ENCODE data around the gene HSD11B1L.

HSD11B1L gene, protein sequence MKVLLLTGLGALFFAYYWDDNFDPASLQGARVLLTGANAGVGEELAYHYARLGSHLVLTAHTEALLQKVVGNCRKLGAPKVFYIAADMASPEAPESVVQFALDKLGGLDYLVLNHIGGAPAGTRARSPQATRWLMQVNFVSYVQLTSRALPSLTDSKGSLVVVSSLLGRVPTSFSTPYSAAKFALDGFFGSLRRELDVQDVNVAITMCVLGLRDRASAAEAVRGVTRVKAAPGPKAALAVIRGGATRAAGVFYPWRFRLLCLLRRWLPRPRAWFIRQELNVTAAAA

DNA sequence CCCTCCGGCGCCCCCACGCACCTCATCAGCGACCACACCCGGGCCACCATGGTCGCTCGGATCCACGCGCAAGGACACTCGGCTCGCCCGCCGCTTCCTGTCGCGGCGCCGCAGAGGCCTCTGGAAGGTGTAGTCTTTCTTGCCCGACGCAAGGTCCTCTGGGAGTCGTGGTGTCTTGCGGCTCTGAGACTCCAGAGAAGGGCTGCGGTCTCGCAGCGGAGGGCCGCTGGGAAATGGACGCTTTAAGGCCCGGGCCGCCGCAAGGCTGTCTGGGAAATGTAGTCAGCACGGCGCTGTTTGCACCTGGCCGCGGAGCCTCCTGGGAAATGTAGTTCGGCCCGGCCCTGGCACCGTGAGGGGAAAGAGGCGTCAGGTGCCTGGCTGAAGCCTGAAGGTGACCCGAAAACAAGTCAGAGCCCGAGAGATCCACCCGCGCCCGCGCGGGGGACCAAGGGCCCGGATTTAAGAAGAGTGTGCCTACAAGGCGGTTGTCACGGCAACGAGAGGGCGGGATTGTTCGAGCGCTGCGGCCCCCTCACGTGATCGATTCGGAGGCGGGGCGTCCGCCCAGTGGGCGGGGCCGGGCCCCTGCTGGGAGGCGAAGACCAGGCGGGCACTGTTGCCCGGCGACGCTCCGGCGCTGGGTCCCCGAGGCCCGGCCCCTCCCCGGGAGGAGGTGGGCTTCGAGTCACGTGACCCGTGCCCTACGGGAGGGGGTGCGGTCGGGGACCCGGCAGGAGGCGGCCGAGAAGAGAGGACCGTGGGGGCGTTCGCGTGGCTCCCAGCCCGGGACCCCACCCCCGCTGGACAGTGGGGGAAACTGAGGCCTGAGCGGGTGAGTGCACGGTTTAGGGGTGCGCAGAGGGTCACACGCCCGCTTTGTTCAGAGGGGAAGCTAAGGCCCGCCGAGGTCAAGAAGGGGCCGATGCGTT is at the start of gene HSD11B1L, which contains the start of gene MICOS13:
HSD11B1L (plus strand) TSS at position 591 of the 932 bp plus-strand sequence. CDS start 3,806 bp downstream, outside the sequence.
MICOS13 (minus strand) TSS at position 80 of the 932 bp plus-strand sequence; CDS start at position 50, 30 bp downstream.
- FAIRE-seq (peak; percentile 100), DNase-seq (ENCODE audit: insufficient read length, low spot score) (peak; percentile 98)

DNA sequence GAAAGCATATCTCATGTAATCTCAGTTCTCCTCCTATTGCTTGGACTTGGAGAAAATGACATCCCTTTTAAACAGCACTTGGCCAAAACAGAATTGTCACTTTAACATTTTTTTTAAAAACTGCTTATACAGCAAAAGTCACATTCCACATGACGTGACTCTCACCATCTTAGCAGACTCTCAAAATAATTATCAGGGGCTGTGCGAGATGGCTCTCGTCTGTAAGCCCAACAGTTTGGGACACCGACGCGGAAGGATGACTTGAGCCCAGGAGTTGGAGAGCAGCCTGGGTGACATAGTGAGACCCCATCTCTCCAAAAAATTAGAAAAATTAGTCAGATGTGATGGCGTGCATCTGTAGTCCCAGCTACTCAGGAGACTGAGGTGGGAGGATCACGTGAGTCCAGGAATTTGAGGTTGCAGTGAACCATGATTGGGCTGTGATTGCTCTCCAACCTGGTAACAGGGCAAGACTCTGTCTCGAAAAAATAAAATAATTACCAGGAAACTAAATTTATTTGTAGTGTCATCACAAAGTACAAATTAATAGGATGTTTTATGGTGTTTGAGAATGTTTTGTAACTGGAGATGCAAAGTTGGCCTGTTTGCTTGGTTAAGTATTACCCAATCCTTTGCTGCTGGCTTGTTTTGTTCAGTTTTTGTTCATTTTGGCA is 49.1 kb upstream of the HSD11B1L start:
- no peak for FAIRE-seq
- DNase-seq (ENCODE audit: insufficient read length, low spot score), result no peak

DNA sequence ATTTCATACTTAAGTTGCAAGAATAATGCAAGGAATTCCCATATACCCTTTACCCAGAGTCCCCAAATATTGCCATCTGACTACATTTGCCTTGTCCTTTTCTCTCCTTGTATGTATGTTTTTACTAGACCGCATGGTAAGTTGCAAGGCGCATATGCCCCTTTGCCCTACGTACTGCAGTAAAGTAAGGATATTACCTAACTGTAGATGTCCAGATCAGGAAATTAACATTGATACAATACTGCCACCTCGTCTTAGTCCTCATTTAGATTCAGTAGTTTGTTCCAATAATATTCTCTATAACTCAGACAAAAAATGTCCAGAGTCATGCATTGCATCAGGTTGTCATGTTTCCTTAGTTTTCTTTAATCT is 48.6 kb upstream of the HSD11B1L start:
- FAIRE-seq (no peak), DNase-seq (ENCODE audit: insufficient read length, low spot score) (no peak)

DNA sequence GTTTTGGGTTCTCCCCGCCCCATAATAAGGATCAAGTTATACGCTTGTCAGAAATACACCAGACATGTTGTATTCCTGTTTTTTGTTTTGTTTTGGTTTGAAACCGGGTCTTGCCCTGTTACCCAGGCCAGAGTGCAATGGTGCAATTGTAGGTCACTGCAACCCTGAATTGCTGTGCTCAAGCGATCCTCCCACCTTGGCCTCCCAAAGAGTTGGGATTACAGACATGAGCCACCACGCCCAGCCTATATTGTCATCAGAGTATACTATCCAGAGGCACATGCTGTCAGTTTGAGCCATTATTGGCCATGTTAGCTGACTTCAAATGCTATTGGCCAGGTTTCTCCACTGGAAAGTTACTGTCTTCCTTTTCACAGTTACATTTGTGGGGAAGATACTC is 48.2 kb upstream of the HSD11B1L start:
- FAIRE-seq, result no peak
- DNase-seq (ENCODE audit: insufficient read length, low spot score), result no peak

DNA sequence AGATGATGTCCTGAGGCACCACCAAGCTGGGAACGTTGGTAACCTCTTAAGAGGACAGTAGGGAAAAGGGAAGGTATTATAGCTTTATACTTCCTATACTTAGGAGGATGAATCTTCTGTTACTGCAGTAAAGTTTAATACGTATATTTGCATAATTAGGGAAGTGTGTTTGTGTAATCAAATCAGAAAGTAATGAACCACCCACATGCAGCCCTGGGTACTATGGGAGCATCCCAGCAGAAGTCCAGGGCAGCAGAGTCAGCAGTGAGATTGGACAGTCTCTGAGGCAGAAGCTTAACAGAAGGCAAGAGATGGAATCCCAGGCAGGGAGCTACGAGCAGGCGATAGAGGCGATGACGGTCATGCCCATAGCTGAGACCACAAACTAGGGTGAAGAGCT is 45.4 kb upstream of the HSD11B1L start:
- no peak for FAIRE-seq
- no peak for DNase-seq (ENCODE audit: insufficient read length, low spot score)

DNA sequence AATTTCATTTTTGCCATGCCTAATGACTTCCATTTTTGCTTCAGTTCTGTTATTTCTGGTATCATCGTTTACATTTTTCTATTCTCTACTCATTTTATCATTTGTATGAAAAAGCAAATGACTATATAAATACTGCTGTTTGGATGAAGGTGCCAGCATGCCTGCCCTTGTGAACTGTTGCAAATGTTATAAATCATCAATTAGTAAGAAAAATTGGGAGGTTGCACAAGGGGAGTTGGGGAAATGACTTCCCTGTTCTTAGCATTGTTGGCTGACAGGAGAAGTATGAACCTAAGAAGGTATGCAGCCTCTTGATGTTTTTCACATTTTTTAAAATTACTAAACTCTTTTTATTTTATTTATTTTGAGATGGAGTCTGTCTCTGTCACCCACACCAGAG is 42.9 kb upstream of the HSD11B1L start:
- DNase-seq (ENCODE audit: insufficient read length, low spot score) (no peak), FAIRE-seq (no peak)

DNA sequence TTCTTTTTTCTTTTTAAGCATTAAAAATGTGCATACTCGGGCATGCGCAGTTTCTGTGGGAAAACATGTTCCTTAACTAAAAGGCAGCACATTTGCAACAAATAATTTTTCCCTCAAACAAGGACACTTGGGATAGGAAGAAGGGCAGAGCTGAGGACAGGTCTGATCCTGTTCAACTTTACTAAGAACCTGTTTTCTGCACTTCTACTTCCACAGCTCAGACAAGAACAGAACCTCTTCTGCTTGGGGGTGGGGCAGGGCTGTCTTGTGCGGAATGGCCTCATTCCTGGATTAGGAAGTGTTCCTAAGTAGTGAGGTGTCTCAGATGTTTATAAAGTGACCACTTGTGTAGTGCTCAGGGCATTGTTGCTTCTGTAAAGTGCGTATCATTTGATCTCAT is 39.7 kb upstream of the HSD11B1L start:
- FAIRE-seq (no peak), DNase-seq (ENCODE audit: insufficient read length, low spot score) (no peak)

DNA sequence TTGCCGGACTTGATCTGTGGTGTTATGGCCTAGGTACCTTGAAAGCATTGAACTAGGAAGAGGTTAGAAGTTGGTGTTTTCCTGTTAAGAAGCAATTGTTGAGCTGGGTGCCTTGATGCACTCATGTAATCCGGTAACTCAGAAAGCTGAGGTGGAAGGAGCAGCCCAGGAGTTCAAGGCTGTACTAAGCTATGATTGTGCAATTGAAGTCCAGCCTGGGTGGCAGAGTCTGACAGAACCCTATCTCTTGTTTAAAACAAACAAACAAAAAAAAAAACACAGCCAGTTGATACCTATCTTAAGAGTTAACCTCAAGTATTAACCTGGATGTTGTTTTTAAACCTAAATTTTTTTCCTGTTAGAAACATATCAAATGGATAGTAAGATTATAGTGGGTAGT is 38.6 kb upstream of the HSD11B1L start:
- no peak for FAIRE-seq
- DNase-seq (ENCODE audit: insufficient read length, low spot score), result no peak

DNA sequence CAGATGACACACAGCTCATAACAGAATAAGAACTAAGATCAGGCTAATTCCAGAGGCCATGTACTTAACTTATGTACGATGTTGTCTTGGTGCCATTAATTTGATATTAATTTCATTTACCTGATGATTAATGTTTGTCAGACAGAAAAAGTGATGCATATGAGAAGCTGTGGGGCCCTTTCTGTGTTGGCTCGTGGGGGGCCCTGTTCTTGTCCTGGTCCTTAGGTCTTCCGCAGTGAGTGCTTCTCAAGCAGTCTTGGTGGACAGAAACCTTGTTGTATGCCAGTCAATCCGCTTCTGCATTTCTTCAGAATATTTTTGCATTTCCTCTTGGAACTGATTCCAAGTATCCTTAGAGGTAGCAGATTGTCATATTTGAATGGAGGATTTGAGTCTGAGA is 37.8 kb upstream of the HSD11B1L start:
- FAIRE-seq (no peak), DNase-seq (ENCODE audit: insufficient read length, low spot score) (no peak)

DNA sequence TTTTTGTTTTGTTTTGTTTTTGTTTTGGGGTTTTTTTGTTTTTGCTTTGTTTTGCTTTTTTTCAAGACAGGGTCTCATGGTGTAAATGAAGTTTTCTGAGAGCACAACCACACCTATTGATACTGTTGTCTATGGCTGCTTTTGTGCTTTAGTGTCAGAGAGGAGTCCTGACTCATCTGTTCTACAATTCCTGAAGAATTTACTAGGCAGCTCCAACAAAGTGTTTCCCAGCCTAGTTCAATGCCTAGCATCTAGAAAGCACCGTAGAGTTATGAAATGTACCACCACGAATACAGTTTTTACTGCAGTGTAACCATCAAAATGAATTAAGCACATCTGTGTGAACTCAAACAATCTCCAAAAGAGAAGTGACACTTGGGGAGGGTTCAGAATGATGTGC is 36.8 kb upstream of the HSD11B1L start:
- DNase-seq (ENCODE audit: insufficient read length, low spot score), result no peak
- FAIRE-seq, result no peak

DNA sequence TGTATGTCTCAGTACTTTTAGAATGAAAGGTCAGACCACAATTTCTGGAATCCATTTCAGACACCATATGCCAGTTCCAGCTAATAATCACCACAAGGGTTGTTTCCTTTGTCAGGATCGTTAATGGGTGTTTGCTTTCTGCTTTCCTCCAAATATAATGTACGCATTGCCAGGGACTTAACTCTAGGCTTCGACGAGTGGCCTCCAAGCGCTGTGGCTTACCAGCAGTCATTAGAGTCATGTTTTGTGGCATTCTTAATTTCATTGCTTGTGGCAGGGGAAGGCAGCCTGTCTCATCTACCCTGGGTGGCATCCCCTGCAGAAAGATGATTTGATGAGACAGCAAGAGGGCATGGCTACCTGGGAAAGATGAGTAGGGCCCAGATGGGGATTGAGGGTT is 35.4 kb upstream of the HSD11B1L start:
- FAIRE-seq, result peak; percentile 44
- DNase-seq (ENCODE audit: insufficient read length, low spot score), result no peak

DNA sequence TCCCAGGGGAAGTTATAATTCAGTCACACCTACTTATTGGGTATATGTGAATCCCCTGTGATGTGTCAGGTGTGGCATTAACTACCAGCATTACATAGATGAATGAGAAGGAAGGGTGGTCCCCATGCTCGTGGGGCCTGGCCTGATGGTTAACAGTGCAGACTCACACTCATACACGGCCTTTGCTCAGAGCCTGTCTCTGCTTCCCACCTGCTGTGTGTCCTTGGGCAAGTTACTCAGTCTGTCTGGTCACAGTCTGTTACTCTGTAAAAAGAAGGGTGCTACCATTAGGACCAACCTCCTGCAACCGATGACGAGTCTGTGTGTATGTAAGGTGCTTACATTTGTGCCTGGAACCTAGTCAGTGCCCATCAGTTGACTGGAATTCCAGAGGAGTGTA is 34.1 kb upstream of the HSD11B1L start:
- FAIRE-seq (no peak), DNase-seq (ENCODE audit: insufficient read length, low spot score) (no peak)

DNA sequence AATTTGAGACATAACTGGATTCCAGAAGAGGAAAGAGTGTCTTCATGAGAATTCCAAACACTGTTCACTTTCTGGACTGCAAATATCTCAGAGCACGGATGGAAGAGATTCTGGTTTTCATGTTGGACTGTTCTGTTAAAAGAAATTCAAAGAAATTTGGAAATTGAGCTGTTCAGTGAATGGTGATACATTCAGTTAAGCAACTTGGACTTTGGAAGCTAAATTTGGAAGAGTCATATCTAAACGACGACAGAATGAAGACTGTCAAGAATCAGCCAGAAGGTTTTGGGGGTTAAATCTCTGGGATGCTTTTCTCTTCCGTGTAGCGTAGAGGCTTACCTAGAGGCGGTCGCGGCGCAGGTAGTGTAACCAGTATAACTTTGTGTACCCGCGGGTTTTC is 32.4 kb upstream of the HSD11B1L start:
- DNase-seq (ENCODE audit: insufficient read length, low spot score) (no peak), FAIRE-seq (no peak)

DNA sequence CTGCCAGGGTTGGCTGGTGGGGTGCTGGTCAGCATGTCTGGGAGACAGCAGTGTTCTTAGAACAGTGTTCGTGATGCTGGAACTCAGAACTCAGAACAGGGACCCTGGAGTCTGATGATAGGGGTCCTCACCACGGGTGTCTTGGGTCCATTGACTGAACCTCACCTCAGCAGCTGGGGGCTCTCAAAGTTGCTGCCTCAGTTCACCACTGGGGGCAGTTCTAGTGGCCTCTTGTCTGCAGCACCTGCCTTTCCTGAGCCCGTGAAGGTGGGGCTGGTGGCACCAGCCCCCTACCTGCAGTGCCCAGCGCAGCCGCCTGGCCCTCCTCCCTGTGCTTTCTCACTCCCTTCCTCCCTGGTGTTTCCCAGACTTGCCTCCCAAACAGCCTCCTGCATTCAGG is 29.5 kb upstream of the HSD11B1L start:
- no peak for FAIRE-seq
- DNase-seq (ENCODE audit: insufficient read length, low spot score), result no peak

DNA sequence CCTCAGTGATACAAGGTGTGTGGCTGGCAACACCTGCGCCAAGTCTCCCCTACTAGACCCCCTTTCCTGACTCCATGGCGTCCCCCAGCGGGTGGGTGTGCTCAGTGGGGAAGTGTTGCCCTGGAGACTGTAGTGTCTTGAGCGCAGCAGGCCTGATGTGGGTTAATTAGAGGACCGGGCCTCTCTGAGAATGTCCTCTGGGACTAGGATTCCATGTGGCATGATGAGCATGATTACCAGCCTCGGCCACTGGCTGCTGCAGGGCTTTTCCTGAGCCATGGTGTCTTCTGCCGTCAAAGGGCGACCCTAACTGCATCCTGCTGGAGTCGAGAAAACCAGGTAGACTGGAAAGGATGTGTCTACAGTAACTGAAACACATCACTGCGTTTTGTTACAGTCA is 28.6 kb upstream of the HSD11B1L start:
- no peak for FAIRE-seq
- no peak for DNase-seq (ENCODE audit: insufficient read length, low spot score)

DNA sequence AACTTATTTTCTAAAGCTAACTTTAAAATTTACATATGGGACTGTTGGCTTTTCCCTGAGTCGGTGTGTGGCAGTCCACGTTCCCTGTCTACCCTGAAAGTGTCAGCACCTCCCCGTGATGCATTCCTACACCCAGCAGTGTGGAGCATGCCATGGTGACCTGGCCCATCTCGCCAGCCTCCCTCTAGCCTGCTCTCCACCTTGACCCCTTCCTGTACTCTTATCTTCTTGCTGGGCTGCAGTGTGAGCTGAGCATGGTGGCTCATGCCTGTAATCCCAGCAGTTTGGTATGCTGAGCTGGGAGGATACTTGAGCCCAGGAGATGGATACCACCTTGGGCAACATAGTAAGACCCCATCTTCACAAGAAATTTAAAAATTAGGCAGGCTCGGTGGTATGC is 25.9 kb upstream of the HSD11B1L start:
- no peak for FAIRE-seq

DNA sequence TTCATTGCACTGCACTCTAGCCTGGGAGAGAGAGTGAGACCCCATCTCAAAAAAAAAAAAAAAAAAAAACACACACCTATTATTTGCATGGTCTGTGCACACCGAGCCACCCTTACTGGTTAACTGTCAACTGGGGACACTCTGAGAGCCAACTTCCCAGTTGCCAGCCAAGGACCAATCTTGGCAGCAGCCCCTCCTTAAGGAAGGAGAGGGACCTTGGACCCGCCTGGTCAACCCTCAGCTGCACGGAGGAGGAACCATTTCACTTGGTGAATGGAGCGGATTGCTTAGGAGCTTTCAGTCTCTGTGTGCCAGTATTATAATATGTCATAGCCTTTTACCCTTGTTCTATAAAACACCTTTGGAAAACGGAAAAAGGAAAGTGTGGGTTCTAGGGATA is 25.4 kb upstream of the HSD11B1L start:
- FAIRE-seq (no peak), DNase-seq (ENCODE audit: insufficient read length, low spot score) (no peak)

More for the DNA sequence above, 25.9 kb upstream of the HSD11B1L start:
- DNase-seq (ENCODE audit: insufficient read length, low spot score), result no peak

DNA sequence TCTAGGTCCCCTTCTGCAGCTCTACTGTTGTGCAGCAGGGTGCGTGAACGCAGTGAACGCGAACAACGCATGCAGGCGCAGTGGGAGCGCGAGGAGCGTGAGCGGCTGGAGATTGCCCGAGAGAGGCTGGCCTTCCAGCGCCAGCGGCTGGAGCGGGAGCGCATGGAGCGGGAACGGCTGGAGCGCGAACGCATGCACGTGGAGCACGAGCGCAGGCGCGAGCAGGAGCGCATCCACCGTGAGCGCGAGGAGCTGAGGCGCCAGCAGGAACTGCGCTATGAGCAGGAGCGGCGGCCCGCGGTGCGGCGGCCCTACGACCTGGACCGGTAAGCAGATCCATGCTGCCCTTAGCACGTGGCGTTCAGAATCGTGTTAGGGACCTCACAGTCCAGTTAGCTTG is 19.3 kb upstream of the HSD11B1L start:
- FAIRE-seq, result no peak
- DNase-seq (ENCODE audit: insufficient read length, low spot score), result no peak

DNA sequence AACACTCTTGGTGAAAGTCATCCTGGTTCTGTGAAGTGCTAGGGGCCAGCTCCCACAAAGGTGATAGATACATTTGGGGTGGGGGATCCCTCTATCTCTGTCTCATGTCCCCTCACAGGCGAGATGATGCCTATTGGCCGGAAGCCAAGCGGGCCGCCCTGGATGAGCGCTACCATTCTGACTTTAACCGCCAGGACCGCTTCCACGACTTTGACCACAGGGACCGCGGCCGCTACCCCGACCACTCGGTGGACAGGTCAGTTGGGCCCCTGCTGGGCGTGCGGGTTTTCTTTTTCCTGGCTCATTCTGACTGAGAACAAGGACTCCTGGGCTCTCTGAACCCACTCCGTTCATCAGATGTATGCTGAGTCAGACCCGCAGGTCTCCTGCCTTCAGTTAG is 16.9 kb upstream of the HSD11B1L start:
- FAIRE-seq (no peak), DNase-seq (ENCODE audit: insufficient read length, low spot score) (no peak)

DNA sequence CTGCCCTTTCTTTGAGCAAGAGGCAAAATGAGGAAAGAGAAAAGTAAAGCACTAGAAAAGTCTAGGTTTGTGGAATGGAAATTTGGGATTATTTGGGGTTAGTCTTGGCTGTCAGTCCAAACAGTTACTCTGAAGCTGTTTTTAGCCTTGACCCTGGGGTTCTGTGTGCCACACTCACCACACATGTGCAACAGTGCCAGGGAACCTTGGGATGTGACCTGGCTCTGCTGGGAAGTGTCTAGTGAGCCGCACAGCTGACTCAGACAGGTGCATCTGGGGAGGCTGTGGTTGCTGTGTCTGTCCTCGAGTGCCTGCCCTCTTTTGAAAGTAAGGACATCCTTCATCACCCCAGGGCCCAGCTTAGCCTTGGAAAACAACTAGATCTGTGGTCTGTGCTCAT is 16.3 kb upstream of the HSD11B1L start:
- FAIRE-seq (no peak), DNase-seq (ENCODE audit: insufficient read length, low spot score) (no peak)

DNA sequence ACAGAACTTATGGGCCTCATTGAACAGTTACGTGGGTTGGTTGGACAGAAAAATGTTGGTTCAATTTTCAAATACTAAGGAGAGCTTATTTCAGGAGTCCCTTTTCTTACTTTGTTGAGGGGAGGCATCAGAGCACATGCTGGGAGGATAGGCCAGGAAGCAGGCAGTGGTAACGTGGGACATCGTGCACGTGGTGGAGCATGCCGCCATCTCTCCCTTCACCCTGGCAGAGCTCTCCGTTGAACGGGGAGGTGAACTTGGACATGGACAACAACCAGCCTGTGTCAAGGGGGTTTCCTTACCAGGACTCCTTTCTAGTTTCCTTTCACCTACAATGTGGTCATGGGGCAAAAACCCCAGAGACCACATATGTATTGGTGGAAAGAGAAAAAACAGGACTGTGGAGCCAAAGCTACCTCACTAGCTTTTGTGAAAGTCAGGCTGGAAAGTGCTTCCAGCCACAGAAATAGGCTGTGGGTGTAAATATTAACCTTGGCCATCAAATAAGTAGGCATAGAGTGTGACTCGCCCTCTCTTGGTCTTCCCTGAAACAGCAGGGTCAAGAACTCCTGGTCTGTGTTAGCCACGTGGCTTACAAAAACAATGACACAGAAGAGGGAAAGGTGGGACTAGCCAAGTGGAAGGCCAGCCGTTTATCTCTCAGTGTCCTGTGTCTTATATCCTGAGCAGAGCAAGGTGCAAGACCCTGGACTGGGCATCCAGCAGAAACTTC is 14.9 kb upstream of the HSD11B1L start:
- FAIRE-seq (peak; percentile 64), DNase-seq (ENCODE audit: insufficient read length, low spot score) (no peak)

Data from GM19239 (cell line).